GM18907 (cell line): ENCODE results near the gene AGAP9.
"Not testable (repeated sequence)": the region's sequence is repeated elsewhere in the genome, so short reads cannot be mapped to it uniquely, and the experiment has no call there.

ENCODE experiments used
- ATAC-seq: cut with Tn5 transposase; IDR thresholded peaks from one replicate; pipeline ENCODE4 v1.9.1; 2021; ENCODE audit warnings: mild to moderate bottlenecking, moderate library complexity; ENCODE audit not compliant: unreplicated experiment

Gene AGAP9

GRCh38 chr10:47458466-47459154, 64.8 kb downstream of the AGAP9 start:
- ATAC-seq = no peak

- ATAC-seq = no peak
Measured at GRCh38 chr10:47457826-47458225, 65.6 kb downstream of the AGAP9 start.

- ATAC-seq = no peak
Measured at GRCh38 chr10:47457528-47457820, 66.0 kb downstream of the AGAP9 start.

GRCh38 chr10:47456794-47457527, 66.5 kb downstream of the AGAP9 start:
- ATAC-seq = no peak

GRCh38 chr10:47456079-47456785, 67.2 kb downstream of the AGAP9 start:
- ATAC-seq = no peak

GRCh38 chr10:47455350-47456078, 67.9 kb downstream of the AGAP9 start:
- not testable (repeated sequence) for ATAC-seq

- no peak for ATAC-seq
Measured at GRCh38 chr10:47454780-47455058, 68.7 kb downstream of the AGAP9 start.

- ATAC-seq = no peak
Measured at GRCh38 chr10:47454008-47454779, 69.2 kb downstream of the AGAP9 start.

- no peak for ATAC-seq
Measured at GRCh38 chr10:47453141-47454007, 70.1 kb downstream of the AGAP9 start.

- no peak for ATAC-seq
Measured at GRCh38 chr10:47452495-47453140, 70.8 kb downstream of the AGAP9 start.

GRCh38 chr10:47451998-47452494, 71.4 kb downstream of the AGAP9 start:
- ATAC-seq = no peak
